SK-N-DZ (cell line): ENCODE results near the gene OR2C1.
A peak's percentile ranks its signal among the peaks of the same experiment; 100 is the strongest.

Experiments used
- DNase-seq: peaks from one replicate; pipeline ENCODE4 v3.0.0-alpha.2; 2015; ENCODE audit warnings: low spot score

OR2C1 gene

DNA sequence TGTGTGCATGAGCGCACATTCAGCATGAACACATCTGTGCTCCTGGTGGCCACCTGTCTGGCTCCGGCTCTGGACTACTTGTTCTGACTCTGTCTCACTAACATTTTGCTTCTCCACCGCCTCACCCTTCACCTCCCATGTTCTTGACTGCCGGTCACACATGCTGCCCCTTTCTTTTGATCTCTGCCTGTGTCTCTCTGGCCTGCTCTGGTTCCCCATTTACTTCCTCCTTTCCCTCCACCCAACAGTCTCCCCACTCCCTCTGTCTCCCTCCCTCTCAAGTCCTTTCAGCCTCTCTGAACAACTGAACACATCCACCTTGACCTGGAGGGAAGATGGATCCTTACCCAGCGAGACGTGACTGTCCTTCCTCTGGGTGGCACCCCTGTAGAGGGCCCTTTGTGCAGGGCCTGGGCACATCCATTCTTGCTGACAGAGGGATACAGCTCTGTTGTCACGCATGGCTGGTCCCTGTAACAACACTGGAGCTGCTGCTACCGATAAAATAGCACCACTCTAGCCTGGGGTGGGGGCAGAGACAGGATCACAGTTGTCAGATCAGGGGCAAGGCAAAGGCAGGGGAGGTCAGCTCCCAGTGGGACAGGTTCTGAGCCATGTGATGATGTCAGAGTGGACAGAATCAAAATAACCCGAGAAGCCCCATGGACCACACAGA is 34.1 kb downstream of the OR2C1 start:
- DNase-seq: no peak

DNA sequence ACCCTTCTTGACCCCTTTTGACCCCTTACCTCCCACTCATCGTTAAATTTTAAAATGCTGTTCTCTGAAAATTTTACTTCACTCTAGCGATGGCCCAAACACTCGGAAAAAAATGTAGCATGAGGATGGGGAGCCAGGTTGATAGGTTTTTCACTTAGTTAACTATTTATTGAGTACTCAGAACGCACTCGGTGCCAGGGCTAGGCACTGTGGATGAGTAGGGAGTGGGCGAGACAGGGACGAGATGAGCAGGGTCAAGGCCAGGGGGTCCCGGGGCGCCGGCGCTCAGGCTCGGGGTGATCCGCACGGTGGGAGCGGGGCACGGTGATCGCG is 44.7 kb downstream of the OR2C1 start:
- no peak for DNase-seq

DNA sequence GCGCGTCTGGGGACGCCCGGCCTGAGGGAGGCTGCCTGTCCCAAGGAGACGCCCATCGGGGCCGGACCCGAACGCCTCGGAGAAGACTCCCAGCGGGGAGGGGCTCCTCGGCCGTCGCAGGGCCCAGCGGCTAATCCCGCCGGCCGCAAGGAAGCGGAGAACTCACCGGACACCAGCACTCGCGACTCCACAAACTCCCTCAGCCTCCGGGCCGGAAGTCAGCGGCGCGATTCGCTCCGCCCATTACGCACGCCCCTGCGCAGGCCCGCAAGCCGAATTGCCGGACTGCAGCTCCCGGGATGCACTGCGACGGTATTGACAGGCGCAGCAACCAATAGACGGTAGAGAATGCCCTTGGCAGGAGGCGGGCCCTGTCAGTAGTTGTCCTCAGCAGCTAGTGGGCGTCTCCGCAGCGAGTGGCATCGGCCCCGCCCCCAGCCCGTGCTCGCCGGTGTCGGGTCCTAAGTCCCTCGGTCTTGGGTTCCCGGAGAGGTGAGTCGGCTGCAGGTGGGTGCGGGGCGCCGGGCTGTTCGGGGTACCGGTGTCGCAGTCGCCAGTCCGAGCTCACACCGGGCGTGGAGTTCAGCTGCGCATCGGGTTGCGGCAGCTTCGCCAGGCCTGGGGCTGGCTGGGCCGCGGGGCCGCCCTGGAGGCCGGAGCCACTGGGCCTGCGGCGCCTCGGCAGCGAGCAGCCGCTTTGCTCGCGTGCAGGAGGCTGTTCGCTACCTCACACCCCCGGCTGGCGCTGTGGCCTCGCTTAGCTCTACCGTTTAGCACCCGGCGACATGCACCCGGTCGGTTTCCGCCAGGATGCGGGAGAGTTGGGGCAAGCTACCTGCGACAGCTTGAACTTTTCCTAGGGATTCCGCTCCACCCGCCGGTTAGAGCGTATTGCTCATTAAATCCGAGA is 45.3 kb downstream of the OR2C1 start, which contains the start of the genes ZNF174 and ZSCAN32:
Gene ZNF174 (plus strand): TSS at position 437 of the 910 bp plus-strand sequence. CDS start 790 bp downstream, outside the sequence.
Gene ZSCAN32 (minus strand): TSS at position 226 of the 910 bp plus-strand sequence. CDS start 3,447 bp downstream, outside the sequence.
- peak; percentile 99 for DNase-seq

DNA sequence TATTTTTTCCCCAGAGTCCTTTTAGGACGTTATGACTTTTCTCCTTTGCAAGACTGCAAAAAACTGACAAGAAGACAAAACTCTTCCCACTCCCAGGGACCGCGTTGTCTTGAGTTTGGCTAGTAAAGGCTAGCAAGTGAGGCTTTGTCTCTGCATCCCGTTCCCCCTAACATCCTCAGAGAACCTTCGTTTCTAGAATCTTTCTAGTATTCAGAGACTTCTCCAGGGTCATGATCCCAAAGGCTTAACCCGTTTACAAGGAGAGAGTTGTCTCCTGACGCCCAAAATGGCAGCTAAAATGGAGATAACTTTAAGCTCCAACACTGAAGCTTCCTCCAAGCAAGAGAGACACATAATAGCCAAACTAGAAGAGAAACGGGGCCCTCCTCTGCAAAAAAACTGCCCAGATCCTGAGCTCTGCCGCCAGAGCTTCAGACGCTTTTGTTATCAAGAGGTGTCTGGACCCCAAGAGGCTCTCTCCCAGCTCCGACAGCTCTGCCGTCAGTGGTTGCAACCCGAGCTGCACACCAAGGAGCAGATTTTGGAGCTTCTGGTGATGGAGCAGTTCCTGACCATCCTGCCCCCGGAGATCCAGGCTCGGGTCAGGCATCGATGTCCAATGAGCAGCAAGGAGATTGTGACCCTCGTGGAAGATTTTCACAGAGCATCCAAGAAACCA is 46.2 kb downstream of the OR2C1 start:
- peak; percentile 50 for DNase-seq
